ENCODE measurements around the gene TEX47.

DNA sequence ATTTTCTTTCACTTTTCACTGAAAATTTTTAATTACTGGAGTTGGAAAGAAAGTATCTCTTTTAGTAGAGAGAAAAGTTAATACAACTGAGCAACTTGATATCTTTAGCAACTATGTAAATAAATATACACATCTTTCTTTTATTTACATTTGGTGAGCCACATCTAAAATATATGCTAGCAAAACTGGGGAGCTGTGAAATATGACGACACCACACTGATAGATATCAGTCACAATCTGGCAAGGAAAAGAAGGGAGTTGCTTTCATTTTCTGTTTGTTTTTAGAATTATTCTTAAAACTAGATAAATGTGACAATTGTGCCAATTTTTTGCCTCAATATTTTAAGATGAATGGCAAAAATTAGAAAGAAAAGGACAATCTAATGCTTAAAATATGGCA is 38.7 kb downstream of the TEX47 start:
- TF ChIP-seq EZH2 (IDR thresholded peaks at IDR 0.05; ENCODE audit: low read length, missing control alignments) = no peak
- no peak for TF ChIP-seq CTCF (conservative IDR thresholded peaks at IDR 0.05 in 1 of 2, IDR thresholded peaks at IDR 0.05 in 1 of 2; ENCODE audit: low read depth in 1 of 2, low read length in 2 of 2)

Measured in fibroblast of lung (primary cell).